Fibroblast of lung (primary cell): Measurements from ENCODE around the gene HAND2.

ENCODE experiments used
- CTCF ChIP-seq, 2 donors: IDR thresholded peaks in 1 of 2; conservative IDR thresholded peaks in 1 of 2; 1 replicate in 1 of 2; 2 replicates in 1 of 2; pipeline ENCODE4 v1.5.1; 2011 to 2012; ENCODE audit warnings: low read length in 2 of 2, control low read depth in 1 of 2, inconsistent platforms in 1 of 2, low read depth in 1 of 2, mild to moderate bottlenecking in 1 of 2
- EZH2 ChIP-seq: IDR thresholded peaks from 2 replicates; pipeline ENCODE4 v1.5.1; 2012; ENCODE audit warnings: low read length, control low read depth, mild to moderate bottlenecking; ENCODE audit errors: missing control alignments

GRCh38 chr4:173498023-173498422, 32.0 kb downstream of the HAND2 start:
- TF ChIP-seq CTCF (conservative IDR thresholded peaks at IDR 0.05 in 1 of 2, IDR thresholded peaks at IDR 0.05 in 1 of 2; ENCODE audit: low read depth in 1 of 2, low read length in 2 of 2) (no peak), EZH2 (no peak)
